GM19463 (cell line): ENCODE results near the gene LALBA.
"Not testable (repeated sequence)": the region's sequence is repeated elsewhere in the genome, so short reads cannot be mapped to it uniquely, and the experiment has no call there.

ENCODE experiments used
- ATAC-seq: cut with Tn5 transposase; IDR thresholded peaks from one replicate; pipeline ENCODE4 v1.9.1; 2021; ENCODE audit warnings: mild to moderate bottlenecking, moderate library complexity; ENCODE audit not compliant: unreplicated experiment

The LALBA gene

DNA sequence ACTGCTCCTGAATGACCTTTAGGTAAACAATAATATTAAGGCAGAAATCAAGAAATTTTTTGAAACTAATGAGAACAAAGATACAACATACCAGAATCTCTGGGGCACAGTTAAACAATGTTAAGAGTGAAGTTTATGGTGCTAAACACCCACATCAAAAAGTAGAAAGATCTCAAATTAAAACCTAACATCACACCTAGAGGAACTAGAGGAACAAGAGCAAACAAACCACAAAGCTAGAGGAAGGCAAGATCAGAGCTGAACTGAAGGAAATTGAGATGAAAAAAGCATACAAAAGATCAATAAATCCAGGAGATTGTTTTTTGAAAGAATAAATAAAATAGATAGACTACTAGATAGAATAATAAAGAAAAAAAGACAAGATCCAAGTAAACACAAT is 37.2 kb downstream of the LALBA start:
- ATAC-seq, result no peak

DNA sequence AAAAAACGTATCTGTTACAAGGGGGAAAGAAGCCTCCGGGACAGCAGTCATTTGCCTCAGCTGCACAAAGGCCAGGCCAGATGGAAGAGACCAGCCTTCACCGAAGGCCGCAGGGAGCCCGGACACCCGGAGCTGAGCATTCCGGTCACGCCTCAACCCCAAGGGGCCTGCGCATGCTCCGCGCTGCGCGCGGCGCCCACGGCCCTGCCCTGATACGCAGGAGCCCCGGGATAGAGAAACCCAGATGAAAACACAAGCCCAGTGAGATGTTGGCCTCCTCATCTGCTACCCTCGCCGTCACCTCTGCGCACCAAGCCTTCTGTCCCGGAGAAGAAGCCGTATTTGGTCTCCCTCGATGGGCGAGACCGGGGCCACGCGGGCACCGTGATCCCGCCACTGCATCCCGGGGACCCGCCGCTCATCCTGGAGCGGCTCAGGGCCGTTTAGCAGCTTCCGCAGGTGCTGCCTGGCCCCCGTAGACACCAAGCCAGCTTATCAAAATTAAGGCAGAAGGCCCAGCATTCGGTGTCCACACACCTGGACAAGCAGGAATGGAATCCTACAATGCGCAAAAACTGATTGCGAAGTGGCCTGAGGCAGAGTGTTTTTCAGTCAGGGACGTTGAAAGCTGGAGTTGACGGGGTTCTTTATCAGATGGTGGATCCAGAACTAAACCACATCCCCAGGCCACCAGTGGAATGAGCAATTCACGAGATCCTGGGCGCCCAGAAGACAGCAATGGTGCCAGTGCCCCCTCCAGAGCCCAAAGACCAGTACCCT is 41.8 kb downstream of the LALBA start:
- ATAC-seq, result no peak

DNA sequence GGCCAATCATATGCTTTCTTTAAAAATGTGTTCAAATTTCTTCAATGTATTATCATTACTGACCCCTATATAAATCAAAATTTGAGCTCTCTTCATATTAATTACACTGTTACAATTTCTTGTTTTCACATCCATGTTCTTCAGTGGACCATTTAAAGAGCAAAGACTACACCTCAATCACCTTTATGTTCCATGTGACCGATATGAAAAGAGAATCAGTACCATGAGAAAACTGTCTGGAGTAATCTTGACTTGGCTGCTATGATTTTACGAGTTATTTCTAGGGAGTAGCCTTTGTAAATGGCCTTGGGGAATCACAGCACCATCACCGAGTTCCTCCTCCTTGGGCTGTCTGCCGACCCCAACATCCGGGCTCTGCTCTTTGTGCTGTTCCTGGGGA is 44.5 kb downstream of the LALBA start, which contains the start of gene OR8S1:
TSS of gene OR8S1 (plus strand) at position 301 of the 400 bp plus-strand sequence. CDS start at position 301, 0 bp downstream.
- no peak for ATAC-seq

DNA sequence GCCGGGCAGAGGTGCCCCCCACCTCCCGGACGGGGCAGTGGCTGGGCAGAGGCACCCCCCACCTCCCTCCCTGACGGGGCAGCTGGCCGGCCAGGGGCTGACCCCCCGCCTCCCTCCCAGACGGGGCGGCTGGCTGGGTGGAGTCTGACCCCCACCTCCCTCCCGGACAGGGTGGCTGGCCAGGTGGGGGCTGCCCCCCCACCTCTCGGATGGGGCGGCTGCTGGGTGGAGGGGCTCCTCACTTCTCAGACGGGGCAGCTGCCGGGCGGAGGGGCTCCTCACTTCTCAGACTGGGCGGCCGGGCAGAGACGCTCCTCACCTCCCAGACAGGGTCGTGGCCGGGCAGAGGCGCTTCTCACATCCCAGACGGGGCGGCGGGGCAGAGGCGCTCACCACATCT is 49.5 kb downstream of the LALBA start:
- not testable (repeated sequence) for ATAC-seq
